Islet precursor cell (in vitro differentiated cells): ENCODE data around the gene LOXL1.

ENCODE experiments used
- DNase-seq: peaks from one replicate; pipeline ENCODE4 v3.0.0-alpha.2; 2018

The LOXL1 gene, protein sequence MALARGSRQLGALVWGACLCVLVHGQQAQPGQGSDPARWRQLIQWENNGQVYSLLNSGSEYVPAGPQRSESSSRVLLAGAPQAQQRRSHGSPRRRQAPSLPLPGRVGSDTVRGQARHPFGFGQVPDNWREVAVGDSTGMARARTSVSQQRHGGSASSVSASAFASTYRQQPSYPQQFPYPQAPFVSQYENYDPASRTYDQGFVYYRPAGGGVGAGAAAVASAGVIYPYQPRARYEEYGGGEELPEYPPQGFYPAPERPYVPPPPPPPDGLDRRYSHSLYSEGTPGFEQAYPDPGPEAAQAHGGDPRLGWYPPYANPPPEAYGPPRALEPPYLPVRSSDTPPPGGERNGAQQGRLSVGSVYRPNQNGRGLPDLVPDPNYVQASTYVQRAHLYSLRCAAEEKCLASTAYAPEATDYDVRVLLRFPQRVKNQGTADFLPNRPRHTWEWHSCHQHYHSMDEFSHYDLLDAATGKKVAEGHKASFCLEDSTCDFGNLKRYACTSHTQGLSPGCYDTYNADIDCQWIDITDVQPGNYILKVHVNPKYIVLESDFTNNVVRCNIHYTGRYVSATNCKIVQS

DNA sequence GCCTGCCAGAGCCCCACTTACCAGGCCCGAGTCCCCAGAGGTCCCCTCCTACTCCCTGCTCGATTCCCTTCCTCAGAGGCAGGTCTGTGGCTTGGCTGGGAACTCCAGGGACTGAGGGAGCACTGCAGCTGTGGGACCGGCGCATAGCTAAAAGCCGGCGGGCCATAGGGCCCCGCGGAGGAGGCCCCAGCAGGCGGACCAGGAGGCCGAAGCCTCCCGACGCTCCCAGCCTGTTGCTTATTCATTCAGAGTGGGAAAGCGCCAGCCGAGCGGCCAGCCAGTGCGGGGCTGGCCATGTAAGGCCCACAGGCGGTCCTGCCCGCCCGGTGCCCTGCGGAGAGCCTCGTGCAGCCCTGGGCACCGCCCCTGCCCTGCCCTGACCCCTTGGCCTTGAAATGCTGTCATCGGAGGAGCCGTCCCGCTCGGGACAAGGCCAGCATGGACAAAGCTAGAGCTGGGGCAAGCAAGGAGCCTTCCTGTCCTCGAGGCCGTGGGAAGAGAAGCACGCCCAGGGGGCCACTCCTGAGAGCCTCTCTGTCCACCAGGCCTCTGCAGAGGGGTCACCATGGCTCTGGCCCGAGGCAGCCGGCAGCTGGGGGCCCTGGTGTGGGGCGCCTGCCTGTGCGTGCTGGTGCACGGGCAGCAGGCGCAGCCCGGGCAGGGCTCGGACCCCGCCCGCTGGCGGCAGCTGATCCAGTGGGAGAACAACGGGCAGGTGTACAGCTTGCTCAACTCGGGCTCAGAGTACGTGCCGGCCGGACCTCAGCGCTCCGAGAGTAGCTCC lies at the start of gene LOXL1:
TSS of gene LOXL1 (plus strand) at position 244 of the 784 bp plus-strand sequence. CDS start at position 566, 322 bp downstream.
- peak; percentile 94 for DNase-seq

DNA sequence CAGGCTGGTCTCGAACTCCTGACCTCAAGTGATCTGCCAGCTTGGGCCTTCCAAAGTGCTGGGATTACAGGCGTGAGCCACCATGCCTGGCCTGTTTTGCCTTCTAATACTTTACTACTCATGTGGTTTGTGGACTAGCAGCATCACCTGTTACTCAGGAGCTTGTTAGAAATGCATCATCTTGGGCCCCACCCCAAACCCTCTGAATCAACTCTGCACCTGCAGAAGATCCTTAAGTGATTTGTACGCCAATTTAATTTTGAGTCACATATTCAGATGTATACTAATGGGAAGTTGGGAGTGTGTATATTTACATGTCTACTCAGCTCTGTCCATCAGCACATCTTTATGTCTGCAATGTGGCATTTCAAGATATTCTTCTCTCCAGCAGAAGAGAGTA lies 46.8 kb upstream of the LOXL1 start:
- DNase-seq = no peak

DNA sequence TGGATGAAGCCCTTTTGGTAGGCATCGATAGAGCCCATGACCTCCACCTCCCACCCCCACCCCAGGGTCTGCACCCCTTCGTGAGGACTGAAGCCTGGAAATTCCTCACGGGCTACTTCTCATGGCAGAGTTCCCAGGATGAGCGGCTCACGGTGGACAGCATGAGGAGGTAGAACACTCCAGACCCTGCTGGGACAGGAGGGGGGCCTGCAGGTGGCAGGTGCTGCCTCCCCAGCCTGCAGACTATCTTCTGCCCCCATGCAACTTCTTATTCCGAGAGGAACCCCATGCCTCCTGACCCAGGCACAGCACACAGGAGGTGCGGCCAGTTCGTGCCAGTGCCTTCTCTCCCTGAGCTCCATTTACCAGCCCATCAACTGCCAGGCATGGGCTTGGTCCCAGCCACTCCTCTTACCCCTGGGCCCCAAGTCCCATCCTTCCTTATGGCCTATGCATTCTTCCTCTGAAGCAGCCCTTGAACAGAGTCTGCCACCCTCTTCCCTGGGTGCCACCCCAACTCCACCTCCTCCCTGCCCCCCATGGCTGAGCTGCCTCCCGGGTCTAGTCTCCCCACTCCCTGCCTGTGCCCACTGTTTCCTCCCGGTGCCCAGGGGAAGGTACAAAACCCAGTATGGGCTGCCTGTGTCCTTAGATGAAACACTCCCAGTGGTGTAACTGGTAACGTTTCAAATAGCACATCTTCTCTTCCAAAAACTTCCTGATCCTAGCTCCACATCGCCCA lies 44.5 kb upstream of the LOXL1 start:
- DNase-seq = peak; percentile 33

DNA sequence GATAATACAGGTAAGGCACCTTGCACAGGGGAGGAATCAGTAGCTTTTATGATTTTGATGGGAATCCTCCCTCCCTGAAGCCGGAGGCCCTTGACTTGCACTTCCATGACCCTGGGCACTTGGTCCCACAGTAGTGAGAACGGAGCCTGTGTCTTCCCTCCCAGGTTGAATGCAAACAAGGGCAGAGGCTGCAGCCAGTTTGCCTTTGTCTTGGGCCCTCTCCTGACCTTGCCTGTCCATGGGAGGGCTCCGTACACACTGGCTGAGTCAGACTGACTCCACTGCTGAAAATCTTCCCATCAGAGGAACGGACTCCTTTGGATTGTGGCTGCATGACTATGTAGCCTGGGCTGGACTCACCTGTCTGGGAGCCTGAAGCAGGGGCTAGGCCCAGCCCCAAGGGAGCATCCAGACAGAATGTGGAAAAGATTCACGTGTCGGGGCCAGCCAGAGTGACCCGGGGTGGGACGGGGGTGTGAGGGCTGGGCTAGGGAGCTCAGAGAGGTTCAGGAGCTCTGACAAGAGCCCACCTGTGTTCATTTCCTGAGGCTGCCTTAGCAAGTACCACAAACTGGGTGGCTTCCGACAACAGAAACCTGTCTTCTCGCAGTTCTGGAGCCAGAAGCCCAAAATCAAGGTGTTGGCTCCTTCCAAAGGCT lies 43.4 kb upstream of the LOXL1 start:
- DNase-seq = peak; percentile 50

DNA sequence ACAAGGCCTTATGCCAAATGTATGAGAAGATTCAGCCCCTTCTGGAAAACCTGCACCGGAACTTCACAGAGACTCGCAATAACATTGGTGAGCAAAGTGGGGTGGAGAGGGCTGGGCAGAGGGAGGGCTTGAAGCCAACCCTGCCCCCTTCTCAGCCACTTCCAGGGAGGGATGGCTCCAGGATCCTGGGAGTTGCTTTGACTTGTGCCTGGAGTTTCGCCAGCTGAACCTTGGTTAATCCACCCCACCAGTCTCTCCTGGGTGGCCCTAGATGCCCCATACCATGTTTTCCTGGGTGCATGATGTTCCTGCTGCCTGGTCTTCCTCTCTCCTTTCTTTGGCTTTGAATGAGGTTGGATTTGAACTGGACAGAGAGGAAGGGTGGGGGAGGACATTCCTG lies 42.1 kb upstream of the LOXL1 start:
- peak; percentile 38 for DNase-seq

DNA sequence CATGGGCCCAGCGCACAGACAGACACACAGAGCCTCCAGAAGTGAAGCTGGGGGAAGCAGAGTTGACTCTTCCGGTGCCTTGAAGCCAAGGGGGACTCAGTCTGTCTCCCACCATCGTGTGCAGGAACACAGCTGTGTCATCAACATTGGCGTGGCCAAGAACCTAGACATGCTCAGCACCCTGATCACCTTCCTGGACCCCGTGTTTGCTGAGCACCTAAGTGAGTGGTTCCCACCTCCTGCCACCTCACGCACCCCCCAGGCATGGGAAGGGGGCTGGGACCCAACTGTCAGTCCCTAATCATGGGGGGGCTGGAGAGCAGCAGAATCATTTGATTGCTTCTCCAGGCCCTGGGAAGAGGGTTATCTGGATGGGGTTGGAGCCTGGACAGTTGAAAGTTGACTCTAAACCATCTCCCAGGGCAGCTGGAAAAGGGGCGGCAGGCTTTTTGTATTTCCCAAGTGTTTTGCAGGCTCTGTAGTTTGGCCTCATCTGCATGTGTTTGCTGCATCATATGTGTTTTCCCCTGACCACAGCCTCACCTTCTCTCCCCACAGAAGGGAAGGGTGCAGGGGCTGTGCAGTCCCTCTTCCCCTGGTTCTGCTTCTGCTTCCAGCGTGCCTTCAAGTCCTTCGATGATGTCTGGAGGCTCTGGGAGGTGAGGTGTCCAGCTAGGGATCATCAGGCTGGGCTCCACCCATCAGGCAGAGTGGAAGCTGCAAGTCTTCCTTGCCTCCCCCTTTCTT lies 40.1 kb upstream of the LOXL1 start:
- peak; percentile 28 for DNase-seq

DNA sequence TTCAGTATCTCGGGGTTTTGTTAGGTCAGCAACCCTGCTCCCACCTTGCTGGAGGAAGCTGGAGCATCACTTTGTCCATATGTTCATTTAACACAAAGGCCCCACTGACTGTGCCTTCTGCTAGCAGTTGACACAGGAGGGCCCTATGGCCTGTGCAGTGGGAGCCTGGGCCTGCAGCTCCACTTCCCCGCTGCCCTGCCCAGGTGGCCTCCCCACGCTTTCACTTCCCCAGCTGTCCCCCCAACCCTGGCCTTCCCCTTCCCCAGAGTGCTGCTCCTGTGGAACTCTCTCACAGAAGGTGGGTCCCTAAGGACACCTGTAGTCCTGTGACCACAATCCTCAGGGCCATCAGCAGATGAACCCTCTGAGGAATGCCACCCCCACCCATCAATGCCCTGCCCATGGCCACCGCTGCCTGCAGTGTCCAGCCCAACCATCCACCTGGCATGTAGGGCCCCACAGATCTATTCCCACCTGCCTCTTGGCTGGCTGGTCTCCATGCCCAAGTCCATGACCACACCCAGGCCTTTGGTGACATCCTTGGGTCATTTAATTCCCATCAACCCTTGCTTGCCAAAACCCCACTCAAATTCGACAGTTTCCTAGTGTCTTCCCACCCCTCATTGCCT lies 39.4 kb upstream of the LOXL1 start:
- DNase-seq = no peak

DNA sequence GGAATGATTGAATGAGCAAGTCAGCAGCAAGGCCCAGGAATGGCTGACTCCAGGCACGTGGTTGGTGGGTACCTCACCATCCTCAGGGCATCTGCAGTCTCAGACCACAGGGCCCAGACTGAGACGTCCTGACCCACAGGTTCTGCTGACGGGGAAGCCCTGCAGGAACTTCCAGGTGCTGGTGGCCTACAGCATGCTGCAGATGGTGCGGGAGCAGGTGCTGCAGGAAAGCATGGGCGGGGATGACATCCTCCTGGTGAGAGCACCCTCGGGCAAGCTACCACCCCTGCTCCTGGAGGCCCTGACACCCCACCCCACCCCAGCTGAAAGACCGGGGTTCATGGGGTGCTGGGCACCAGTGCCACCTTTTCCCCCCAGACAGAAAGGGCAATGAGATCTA lies 38.8 kb upstream of the LOXL1 start:
- DNase-seq = peak; percentile 37

DNA sequence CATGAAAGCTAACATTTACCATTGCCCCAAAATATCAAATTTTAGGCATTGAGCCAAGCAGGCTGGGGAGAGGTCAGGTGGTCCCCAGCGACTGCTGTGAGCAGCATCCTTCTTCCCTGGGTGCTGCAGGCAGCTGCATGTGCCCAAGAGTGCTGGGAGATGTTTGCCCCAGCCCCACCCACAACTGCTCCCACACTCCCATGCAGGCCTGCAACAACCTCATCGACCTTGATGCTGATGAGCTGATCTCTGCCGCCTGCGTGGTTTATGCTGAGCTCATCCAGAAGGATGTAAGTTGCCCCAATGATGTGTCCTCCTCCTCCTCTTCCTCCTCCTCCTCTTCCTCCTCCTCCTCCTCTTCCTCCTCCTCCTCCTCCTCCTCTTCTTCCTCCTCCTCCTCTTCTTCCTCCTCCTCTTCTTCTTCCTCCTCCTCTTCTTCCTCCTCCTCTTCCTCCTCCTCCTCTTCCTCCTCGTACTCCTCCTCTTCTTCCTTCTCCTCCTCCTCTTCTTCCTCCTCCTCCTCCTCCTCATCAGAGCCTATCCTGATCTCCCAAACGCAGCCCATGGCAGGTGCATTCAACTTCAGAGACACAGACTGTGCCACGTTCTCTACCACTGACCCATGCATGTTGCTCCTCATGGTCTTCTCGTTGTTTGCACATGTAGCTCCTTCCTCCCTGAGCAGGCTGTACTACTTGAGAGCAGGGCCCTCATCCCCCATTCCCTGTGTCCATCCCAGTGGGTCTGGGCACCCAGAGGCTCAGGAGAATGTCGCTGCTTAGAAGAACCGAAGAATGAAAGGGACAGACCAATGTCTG lies 37.8 kb upstream of the LOXL1 start:
- DNase-seq = peak; percentile 30

DNA sequence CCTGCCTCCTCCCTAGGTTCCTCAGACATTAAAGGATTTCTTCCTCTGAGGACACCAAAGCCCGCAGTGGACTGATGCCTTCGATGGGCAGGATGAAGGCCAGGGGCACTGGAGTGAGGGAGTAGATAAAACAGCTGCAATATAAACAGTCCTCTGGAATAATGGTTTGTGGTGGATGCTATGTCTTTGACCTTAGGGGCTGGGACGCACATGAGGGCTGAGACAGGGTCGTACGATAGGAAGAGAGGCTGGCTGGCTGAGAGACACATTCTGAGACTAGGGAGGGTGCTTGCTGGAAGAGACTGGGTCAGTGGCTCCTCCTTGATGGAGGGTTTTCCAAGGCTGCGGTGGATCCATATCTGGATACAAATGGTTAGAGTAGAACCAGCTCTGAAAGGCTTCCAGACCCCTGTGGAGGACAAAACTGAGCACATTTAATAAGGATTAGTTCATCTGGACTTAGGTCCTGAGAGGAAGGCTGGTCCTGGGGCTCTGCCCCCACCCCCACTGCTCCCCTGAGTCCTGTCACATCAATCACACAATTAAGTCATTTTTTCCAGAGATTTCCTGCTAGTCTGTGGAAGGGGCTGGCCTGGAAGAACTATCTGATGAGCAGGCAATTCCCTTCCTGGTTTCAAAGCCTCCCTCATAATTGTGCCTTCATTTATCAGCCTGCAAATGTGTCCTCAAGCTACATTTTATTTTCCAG lies 37.1 kb upstream of the LOXL1 start:
- no peak for DNase-seq

DNA sequence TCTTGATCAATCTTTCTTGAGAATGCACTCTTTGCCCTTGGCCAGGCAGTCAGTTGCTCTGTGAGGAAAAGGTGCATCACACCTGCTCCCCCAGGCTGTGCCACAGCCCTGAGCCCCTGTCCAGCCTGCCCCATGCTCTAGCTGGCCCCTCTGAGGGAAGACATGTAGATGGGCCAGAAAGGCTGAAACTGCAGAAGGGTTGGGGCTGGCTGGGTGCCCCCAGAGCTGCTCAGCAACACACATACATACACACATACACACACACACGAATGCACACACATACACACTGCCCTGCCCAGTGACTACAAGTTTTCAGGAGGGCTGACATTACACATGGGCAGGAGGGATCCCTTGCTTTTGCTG lies 36.5 kb upstream of the LOXL1 start:
- no peak for DNase-seq

DNA sequence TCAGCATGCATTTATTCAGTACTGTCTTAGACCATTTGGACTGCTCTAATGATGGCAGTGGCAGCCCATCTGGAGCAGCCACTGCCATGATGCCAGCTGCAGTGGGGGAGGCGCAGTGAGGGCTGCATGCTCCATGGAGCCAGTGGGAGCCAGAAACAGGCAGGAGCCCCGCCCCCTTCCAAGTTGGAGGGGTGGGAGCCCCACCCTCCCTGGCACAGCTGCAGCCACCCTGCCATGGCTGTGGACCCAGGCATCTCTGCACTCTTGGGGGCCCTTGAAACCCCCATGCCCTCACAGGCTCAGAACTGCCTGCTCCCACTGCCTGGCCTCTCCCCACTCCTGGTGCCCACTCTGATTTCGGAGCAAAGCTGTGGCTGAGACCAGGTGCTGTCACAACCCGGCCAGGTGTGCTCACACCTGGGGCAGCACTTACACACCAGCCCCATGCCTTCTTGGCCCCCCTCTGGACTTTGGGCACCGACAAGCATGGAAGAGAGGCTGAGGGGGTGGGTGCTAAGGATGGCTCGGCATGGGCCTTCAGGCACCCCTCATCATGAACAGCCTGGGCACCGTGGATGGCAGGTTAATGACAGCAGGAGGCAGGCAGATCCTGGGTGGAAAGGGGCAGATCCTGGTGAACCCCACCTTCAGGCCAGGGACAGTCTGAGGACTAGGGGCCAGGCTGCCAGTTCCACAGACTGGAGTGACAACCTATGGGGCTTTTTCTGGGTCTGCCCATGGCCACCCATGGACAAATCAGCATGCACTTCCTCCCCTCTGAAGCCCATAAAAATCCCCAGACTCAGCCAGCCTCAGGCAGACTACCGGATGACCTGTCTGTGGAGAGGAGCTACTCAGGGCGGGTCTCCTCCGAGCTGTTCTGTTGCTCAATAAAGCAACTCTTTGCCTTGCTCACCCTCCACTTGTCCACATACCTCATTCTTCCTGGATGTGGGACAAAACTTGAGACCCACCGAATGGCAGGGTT lies 34.6 kb upstream of the LOXL1 start:
- DNase-seq = no peak

DNA sequence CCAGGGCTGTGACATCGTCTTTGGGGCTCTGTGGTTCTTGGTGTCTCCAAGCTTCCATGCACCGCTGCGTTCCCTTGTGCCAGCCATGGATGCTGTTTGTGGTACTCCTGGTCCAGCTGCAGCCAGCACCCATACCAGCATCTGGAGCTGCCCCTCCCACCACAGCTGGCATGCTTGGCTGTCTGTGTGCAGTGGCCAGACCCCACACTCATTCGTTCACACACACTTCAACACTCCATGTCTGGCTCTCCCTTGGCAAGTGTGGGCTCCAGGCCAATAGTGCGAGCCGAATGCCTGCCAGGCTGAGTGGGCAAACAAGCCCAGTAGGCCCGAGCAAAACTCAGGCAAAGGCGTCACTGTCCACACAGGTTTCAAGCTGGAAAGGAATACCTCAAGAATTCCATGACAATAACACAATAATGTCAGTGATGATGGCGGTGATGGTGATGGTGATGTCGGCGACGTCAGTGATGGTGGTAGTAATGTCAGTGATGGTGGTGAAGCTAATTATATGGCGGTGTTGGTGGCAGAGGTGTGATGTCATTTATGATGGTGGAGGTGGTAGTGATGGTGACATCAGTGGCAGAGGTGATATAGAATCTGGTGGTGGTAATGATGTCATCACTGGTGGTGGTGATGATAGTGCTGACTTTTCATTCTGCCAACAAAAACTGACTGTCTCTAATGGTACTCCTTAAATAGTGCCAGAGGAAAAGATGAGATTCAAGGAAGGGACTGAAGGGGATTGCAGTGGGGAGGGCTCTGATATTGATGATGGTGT lies 33.6 kb upstream of the LOXL1 start:
- no peak for DNase-seq

DNA sequence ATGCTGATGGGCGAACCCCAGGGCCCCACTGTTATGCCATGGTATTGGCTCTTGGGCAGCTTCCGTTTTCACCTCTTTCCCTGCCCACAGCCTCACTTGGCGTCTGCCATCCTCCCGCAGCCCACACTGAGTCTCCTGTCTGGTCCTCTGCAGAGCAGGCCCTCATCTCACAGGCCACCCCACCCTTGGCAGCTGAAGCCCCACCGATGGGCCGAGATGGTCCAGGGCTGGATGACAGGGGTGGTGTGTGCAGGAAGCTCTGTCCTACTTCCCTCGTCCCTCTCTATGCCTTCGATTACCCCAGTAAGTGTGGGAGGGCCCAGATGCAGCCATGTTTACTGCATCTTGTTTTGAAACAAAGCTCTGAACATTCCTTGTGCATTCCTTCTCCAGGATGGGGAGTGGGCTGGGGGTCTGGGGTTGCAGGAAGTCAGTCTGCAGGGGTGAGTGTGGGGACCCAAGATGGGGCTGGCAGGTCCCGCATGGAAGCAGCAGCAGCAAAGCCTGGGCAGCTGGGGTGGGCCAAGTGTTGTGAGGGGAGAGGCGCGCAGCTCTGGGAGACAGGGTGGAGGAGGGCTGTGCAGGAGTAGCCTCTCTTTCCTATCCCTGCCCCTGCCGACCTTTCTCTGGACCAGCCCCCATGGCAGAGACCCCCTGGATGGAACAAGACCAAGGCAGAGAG lies 32.0 kb upstream of the LOXL1 start:
- DNase-seq = no peak

DNA sequence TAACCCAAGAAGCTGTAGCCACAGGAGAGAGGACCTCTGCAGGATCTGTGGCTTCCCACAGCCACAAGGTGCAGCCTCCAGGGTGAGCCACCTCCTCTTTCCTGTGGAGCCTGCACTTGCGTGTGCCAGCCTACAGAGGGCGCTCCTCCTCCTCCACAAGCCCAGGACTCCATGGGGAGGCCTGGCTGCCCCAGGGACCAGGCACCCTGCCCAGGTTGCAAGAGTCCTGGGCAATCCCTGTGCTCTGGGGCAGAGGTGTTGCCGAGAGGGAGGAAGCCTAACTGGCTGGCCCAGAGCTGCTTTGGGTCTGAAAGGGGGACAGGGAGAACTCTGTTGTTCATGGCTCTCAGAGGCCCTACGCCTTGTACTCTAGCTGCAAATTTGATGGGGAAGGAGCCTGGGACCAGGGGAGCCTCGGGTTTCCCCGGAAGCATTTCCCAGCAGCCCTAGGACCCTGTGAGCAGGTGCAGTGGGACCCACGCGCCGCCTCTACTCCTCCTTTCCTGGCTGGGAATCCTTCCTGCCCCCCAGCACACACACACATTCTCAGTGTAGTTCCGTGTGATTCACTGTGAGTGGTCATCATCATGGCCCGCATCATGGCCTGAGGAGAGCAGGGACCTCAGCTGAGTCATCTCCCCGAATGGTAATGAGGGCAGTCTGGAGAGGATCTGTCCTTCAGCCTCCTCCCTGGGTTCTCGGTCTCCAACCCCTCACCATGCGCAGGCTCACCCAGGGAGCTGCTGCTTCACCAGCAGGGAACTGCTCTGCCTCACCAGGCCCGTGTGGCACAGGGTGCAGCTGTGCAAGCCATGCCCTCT lies 28.6 kb upstream of the LOXL1 start:
- DNase-seq = peak; percentile 91
